H9 (cell line): ENCODE measurements around the gene SLC44A1. TPM values are rescaled to one million over a fixed set of nuclear protein-coding genes. Genes with fewer than 3 reads are reported as not detected.

Experiments
- DNase-seq: peaks from one replicate; pipeline ENCODE4 v3.0.0-alpha.2; 2017
- H2AFZ ChIP-seq: one replicate; pipeline ENCODE4 v1.6.1; 2013; ENCODE audit warnings: mild to moderate bottlenecking, low read length, control low read depth, moderate library complexity
- H2AK5ac ChIP-seq: 2 replicates; pipeline ENCODE4 v1.6.1; 2013; ENCODE audit warnings: low read length, control low read depth, mixed read lengths; ENCODE audit not compliant: insufficient read length
- H2BK120ac ChIP-seq: one replicate; pipeline ENCODE4 v1.6.1; 2013; ENCODE audit warnings: low read depth, mild to moderate bottlenecking, low read length, control low read depth, inconsistent platforms; ENCODE audit not compliant: poor library complexity, severe bottlenecking
- H2BK12ac ChIP-seq: 2 replicates; pipeline ENCODE4 v1.6.1; 2013; ENCODE audit warnings: low read length, control low read depth, mixed read lengths, low read depth; ENCODE audit not compliant: insufficient read length
- H2BK15ac ChIP-seq: 2 replicates; pipeline ENCODE4 v1.6.1; 2013; ENCODE audit warnings: low read depth, low read length, control low read depth
- H2BK20ac ChIP-seq: one replicate; pipeline ENCODE4 v1.6.1; 2013; ENCODE audit warnings: low read depth, mild to moderate bottlenecking, low read length, control low read depth, inconsistent platforms; ENCODE audit not compliant: poor library complexity, severe bottlenecking
- H2BK5ac ChIP-seq: 2 replicates; pipeline ENCODE4 v1.6.1; 2013; ENCODE audit warnings: low read length, control low read depth, mixed read lengths; ENCODE audit not compliant: insufficient read length
- H3K14ac ChIP-seq: 2 replicates; pipeline ENCODE4 v1.6.1; 2013; ENCODE audit warnings: low read length, control low read depth; ENCODE audit not compliant: insufficient read depth
- H3K18ac ChIP-seq: 2 replicates; pipeline ENCODE4 v1.6.1; 2013; ENCODE audit warnings: low read depth, mild to moderate bottlenecking, mixed read lengths, low read length, control low read depth; ENCODE audit not compliant: insufficient read length
- H3K23ac ChIP-seq: 2 replicates; pipeline ENCODE4 v1.6.1; 2013; ENCODE audit warnings: low read length, control low read depth, mixed read lengths, low read depth; ENCODE audit not compliant: insufficient read length
- H3K23me2 ChIP-seq: 2 replicates; pipeline ENCODE4 v1.6.1; 2013; ENCODE audit warnings: low read depth, mild to moderate bottlenecking, mixed read lengths, low read length, control low read depth; ENCODE audit not compliant: insufficient read length, poor library complexity, severe bottlenecking
- H3K27ac ChIP-seq: 2 replicates; pipeline ENCODE4 v1.5.1; 2013; ENCODE audit warnings: low read length, control low read depth, mixed read lengths, low read depth; ENCODE audit not compliant: insufficient read length
- H3K27me3 ChIP-seq: 2 replicates; pipeline ENCODE4 v1.6.1; 2013; ENCODE audit warnings: low read length, control low read depth, inconsistent platforms; ENCODE audit not compliant: insufficient read depth
- H3K4ac ChIP-seq: 2 replicates; pipeline ENCODE4 v1.6.1; 2013; ENCODE audit warnings: low read depth, mild to moderate bottlenecking, control low read depth, inconsistent platforms, low read length, moderate library complexity
- H3K4me1 ChIP-seq: 2 replicates; pipeline ENCODE4 v1.6.1; 2013; ENCODE audit warnings: low read length, control low read depth, inconsistent platforms; ENCODE audit not compliant: insufficient read depth
- H3K4me2 ChIP-seq: 2 replicates; pipeline ENCODE4 v1.6.1; 2013; ENCODE audit warnings: low read length, control low read depth, mixed read lengths; ENCODE audit not compliant: insufficient read length, insufficient read depth
- H3K56ac ChIP-seq: 2 replicates; pipeline ENCODE4 v1.6.1; 2013; ENCODE audit warnings: low read depth, mild to moderate bottlenecking, mixed read lengths, low read length, control low read depth; ENCODE audit not compliant: insufficient read length
- H3K79me1 ChIP-seq: 2 replicates; pipeline ENCODE4 v1.6.1; 2013; ENCODE audit warnings: low read depth, mild to moderate bottlenecking, moderate library complexity, low read length, control low read depth, inconsistent platforms; ENCODE audit not compliant: insufficient read depth, poor library complexity, severe bottlenecking
- H3K79me2 ChIP-seq: 2 replicates; pipeline ENCODE4 v1.6.1; 2013; ENCODE audit warnings: low read length, control low read depth, inconsistent platforms; ENCODE audit not compliant: insufficient read depth
- H3K9ac ChIP-seq: 2 replicates; pipeline ENCODE4 v1.6.1; 2013; ENCODE audit warnings: low read length, control low read depth, mixed read lengths; ENCODE audit not compliant: insufficient read length; ENCODE audit errors: extremely low read depth
- H3K9me3 ChIP-seq: one replicate; pipeline ENCODE4 v1.6.1; 2013; ENCODE audit warnings: low read depth, low read length, inconsistent platforms; ENCODE audit not compliant: control insufficient read depth
- H3T11ph ChIP-seq: one replicate; pipeline ENCODE4 v1.6.1; 2013; ENCODE audit warnings: mild to moderate bottlenecking, low read length, control low read depth, inconsistent platforms
- H4K20me1 ChIP-seq: one replicate; pipeline ENCODE4 v1.6.1; 2013; ENCODE audit not compliant: control insufficient read depth, insufficient read length, insufficient read depth
- H4K5ac ChIP-seq: 2 replicates; pipeline ENCODE4 v1.6.1; 2013; ENCODE audit warnings: low read depth, mild to moderate bottlenecking, mixed read lengths, low read length, control low read depth; ENCODE audit not compliant: insufficient read length
- H4K8ac ChIP-seq: replicated peaks from 2 replicates; pipeline ENCODE4 v1.6.1; 2013; ENCODE audit warnings: low read length, control low read depth, mixed read lengths, low read depth; ENCODE audit not compliant: insufficient read length
- H4K91ac ChIP-seq: 2 replicates; pipeline ENCODE4 v1.6.1; 2013; ENCODE audit warnings: low read depth, mild to moderate bottlenecking, moderate library complexity, mixed read lengths, low read length, control low read depth; ENCODE audit not compliant: insufficient read length
- H3K27ac Mint-ChIP-seq, 3 experiments: 2 replicates in 2 of 3; 3 replicates in 1 of 3; pipeline ENCODE4 v1.8.0; 2020 to 2021; ENCODE audit warnings: mixed read lengths in 3 of 3, mild to moderate bottlenecking in 1 of 3, moderate library complexity in 1 of 3
- H3K27me3 Mint-ChIP-seq: 2 replicates; pipeline ENCODE4 v1.8.0; 2021; ENCODE audit warnings: low read depth, mild to moderate bottlenecking, moderate library complexity, mixed read lengths
- H3K36me3 Mint-ChIP-seq, 3 experiments: 2 replicates in 2 of 3; 3 replicates in 1 of 3; pipeline ENCODE4 v1.8.0; 2020 to 2021; ENCODE audit warnings: low read depth in 3 of 3, mixed read lengths in 3 of 3; ENCODE audit not compliant: insufficient read depth in 1 of 3
- H3K4me1 Mint-ChIP-seq, 2 experiments: 2 replicates each; pipeline ENCODE4 v1.8.0; 2020; ENCODE audit warnings: mixed read lengths in 2 of 2
- H3K4me3 Mint-ChIP-seq, 2 experiments: 2 replicates in 1 of 2; 3 replicates in 1 of 2; pipeline ENCODE4 v1.8.0; 2020 to 2021; ENCODE audit warnings: mild to moderate bottlenecking in 2 of 2, mixed read lengths in 2 of 2, moderate library complexity in 1 of 2
- H3K9me3 Mint-ChIP-seq, 2 experiments: 2 replicates in 1 of 2; 3 replicates in 1 of 2; pipeline ENCODE4 v1.8.0; 2020; ENCODE audit warnings: mild to moderate bottlenecking in 2 of 2, mixed read lengths in 2 of 2, moderate library complexity in 1 of 2
- WGBS: extraction: QIAGEN DNeasy Blood & Tissue Kit; methylation state at CpG from one replicate; pipeline ENCODE4 v1.1.7; 2013; ENCODE audit warnings: missing lambda C conversion rate, low lambda C conversion rate, mixed read lengths; ENCODE audit not compliant: insufficient read length; ENCODE audit errors: extremely low coverage; 5-methylcytosine and 5-hydroxymethylcytosine counted together
- total RNA-seq: library from RNA; stranded (reverse); gene quantifications from 2 replicates; pipeline ENCODE4 v1.2.1, GENCODE V29; 2021
- TF ChIP-seq, protein P1 (sequence below): fragments of 200-600 bp; sonication (generic); conservative IDR thresholded peaks from 3 replicates; pipeline ENCODE4 v1.8.0; 2021; ENCODE audit warnings: antibody characterized with exemption, mild to moderate bottlenecking

SLC44A1 gene
- total RNA-seq, 1 experiment from 2014 or later, result 60.7 TPM

DNA sequence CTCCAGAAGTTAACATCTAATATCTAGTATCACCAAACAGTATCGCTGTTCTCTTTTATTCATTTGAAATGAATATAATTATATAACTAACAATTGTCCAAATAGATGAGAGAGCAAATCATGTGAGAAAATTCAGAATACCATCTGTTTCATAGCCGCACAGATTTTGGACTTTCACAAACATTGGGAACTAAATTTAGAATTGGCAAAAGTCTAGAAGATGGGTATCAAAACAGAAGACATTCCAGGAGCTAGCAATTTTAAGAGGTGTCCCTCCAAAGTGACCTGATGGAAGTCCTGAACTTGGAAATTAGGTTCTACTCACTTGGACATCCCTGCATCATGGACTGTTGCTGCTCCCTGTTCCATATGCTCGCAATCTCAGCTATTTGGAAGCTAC lies 146.4 kb downstream of the SLC44A1 start:
- H2BK15ac ChIP-seq, result no peak overlapping the region
- no peak overlapping the region for H2BK5ac ChIP-seq
- H3K9me3 ChIP-seq, result no peaks in the 10 kb centered on the region
- H3K9me3 Mint-ChIP-seq, result no peaks in the 10 kb centered on the region
- no peak overlapping the region for H4K8ac ChIP-seq
- H3K4me2 ChIP-seq, result no peak overlapping the region
- H3K27ac Mint-ChIP-seq, result no peak overlapping the region
- TF ChIP-seq, protein P1, sequence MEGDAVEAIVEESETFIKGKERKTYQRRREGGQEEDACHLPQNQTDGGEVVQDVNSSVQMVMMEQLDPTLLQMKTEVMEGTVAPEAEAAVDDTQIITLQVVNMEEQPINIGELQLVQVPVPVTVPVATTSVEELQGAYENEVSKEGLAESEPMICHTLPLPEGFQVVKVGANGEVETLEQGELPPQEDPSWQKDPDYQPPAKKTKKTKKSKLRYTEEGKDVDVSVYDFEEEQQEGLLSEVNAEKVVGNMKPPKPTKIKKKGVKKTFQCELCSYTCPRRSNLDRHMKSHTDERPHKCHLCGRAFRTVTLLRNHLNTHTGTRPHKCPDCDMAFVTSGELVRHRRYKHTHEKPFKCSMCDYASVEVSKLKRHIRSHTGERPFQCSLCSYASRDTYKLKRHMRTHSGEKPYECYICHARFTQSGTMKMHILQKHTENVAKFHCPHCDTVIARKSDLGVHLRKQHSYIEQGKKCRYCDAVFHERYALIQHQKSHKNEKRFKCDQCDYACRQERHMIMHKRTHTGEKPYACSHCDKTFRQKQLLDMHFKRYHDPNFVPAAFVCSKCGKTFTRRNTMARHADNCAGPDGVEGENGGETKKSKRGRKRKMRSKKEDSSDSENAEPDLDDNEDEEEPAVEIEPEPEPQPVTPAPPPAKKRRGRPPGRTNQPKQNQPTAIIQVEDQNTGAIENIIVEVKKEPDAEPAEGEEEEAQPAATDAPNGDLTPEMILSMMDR, result no peak
- H2BK120ac ChIP-seq, result no peak overlapping the region
- H2BK12ac ChIP-seq, result no peak overlapping the region
- H3T11ph ChIP-seq, result no peak overlapping the region
- H3K23me2 ChIP-seq, result no peaks in the 10 kb centered on the region
- H3K56ac ChIP-seq, result no peak overlapping the region
- H4K91ac ChIP-seq, result no peak overlapping the region
- H3K4me3 Mint-ChIP-seq, result no peak overlapping the region
- H3K27ac ChIP-seq, result no peak overlapping the region
- H4K5ac ChIP-seq, result no peak overlapping the region
- no peak overlapping the region for H3K23ac ChIP-seq
- no peak overlapping the region for H3K14ac ChIP-seq
- WGBS, result no CpG with 5 or more reads among the region's 3 CpGs
- H2AFZ ChIP-seq, result no peak overlapping the region
- H3K4me1 Mint-ChIP-seq, result peaks cover 61 to 78% of the 10 kb centered on the region in 2 experiments
- no peak overlapping the region for H3K9ac ChIP-seq
- no peaks in the 10 kb centered on the region for H3K27me3 Mint-ChIP-seq
- no peak overlapping the region for H2AK5ac ChIP-seq
- peaks cover 4% of the 10 kb centered on the region; the same call in 1 of the 2 replicates for H3K4me1 ChIP-seq
- H3K27me3 ChIP-seq, result no peaks in the 10 kb centered on the region
- H3K4ac ChIP-seq, result no peak overlapping the region
- H3K79me2 ChIP-seq, result no peaks in the 10 kb centered on the region
- H3K36me3 Mint-ChIP-seq, result peaks cover 0 to 7% (median 0%) of the 10 kb centered on the region in 3 experiments; a peak in 3 of 7 replicates
- DNase-seq, result no peak
- H3K18ac ChIP-seq, result no peak overlapping the region
- H2BK20ac ChIP-seq, result no peak overlapping the region
- H3K79me1 ChIP-seq, result no peaks in the 10 kb centered on the region
- no peaks in the 10 kb centered on the region for H4K20me1 ChIP-seq
